Stomach (tissue), 4 donors: ENCODE results near the gene DRG2.

Experiments used
- CTCF ChIP-seq, 7 experiments: fragments of 450-650 bp in 4 of 7; fragments of 200-600 bp in 3 of 7; sonication (generic) in 3 of 7; IDR thresholded peaks; one replicate each; pipeline ENCODE4 v1.5.1; 2016 to 2019; ENCODE audit warnings: antibody characterized with exemption in 7 of 7, control low read depth in 2 of 7, mild to moderate bottlenecking in 1 of 7
- EP300 ChIP-seq: sonication (generic); formaldehyde crosslinking; IDR thresholded peaks from one replicate; pipeline ENCODE4 v1.6.1; 2017; ENCODE audit warnings: antibody characterized with exemption

GRCh38 chr17:18044609-18045008, 43.1 kb upstream of the DRG2 start:
- TF ChIP-seq EP300 (no peak), CTCF (IDR thresholded peaks at IDR 0.05) (no peak)
